GM21786 (cell line): Measurements from ENCODE around the gene OSBPL9.
A peak's percentile ranks its signal among the peaks of the same experiment; 100 is the strongest.

Source experiments
- ATAC-seq: cut with Tn5 transposase; IDR thresholded peaks from one replicate; pipeline ENCODE4 v1.9.1; 2021; ENCODE audit not compliant: unreplicated experiment

Gene OSBPL9

GRCh38 chr1:51616903-51617708 lies at the start of gene OSBPL9:
Gene OSBPL9 (plus strand): TSS chr1:51617092. CDS start chr1:51617111, 19 bp downstream.
- ATAC-seq: peak; percentile 93

- no peak for ATAC-seq
Measured at GRCh38 chr1:51567653-51568052, 49.2 kb upstream of the OSBPL9 start.

- no peak for ATAC-seq
Measured at GRCh38 chr1:51568231-51568935, 48.5 kb upstream of the OSBPL9 start.

GRCh38 chr1:51569284-51570062 lies 47.4 kb upstream of the OSBPL9 start:
- peak; percentile 71 for ATAC-seq

GRCh38 chr1:51570063-51570710 lies 46.7 kb upstream of the OSBPL9 start:
- peak; percentile 31 for ATAC-seq

- no peak for ATAC-seq
Measured at GRCh38 chr1:51572365-51572764, 44.5 kb upstream of the OSBPL9 start.

GRCh38 chr1:51574796-51575195 lies 42.1 kb upstream of the OSBPL9 start:
- no peak for ATAC-seq

GRCh38 chr1:51575406-51576084 lies 41.3 kb upstream of the OSBPL9 start:
- no peak for ATAC-seq

- no peak for ATAC-seq
Measured at GRCh38 chr1:51576085-51576444, 40.8 kb upstream of the OSBPL9 start.

GRCh38 chr1:51576923-51577322 lies 40.0 kb upstream of the OSBPL9 start:
- no peak for ATAC-seq

- ATAC-seq: peak; percentile 72
Measured at GRCh38 chr1:51578383-51579109, 38.3 kb upstream of the OSBPL9 start.

GRCh38 chr1:51581238-51581637 lies 35.7 kb upstream of the OSBPL9 start:
- no peak for ATAC-seq

- no peak for ATAC-seq
Measured at GRCh38 chr1:51583532-51583931, 33.4 kb upstream of the OSBPL9 start.

- ATAC-seq: no peak
Measured at GRCh38 chr1:51584021-51584420, 32.9 kb upstream of the OSBPL9 start.

GRCh38 chr1:51592711-51593110 lies 24.2 kb upstream of the OSBPL9 start:
- ATAC-seq: no peak

GRCh38 chr1:51594716-51595115 lies 22.2 kb upstream of the OSBPL9 start:
- no peak for ATAC-seq

GRCh38 chr1:51600529-51600928 lies 16.4 kb upstream of the OSBPL9 start:
- no peak for ATAC-seq

- ATAC-seq: no peak
Measured at GRCh38 chr1:51600965-51601364, 15.9 kb upstream of the OSBPL9 start.

- ATAC-seq: no peak
Measured at GRCh38 chr1:51605961-51606723, 10.8 kb upstream of the OSBPL9 start.
